ENCODE results near the gene APOBEC3A. TPM values are rescaled to one million over a fixed set of nuclear protein-coding genes. Genes with fewer than 3 reads are reported as not detected.
A peak's percentile ranks its signal among the peaks of the same experiment; 100 is the strongest.

The APOBEC3A gene
- total and polyA plus RNA-seq, 2 of the 13 experiments (the other 11 are each of a cell fraction or from before 2014, with no cell fraction given) = not detected

- TF ChIP-seq AKNA (CRISPR knock-in tag; IDR thresholded peaks at IDR 0.05; ENCODE audit: borderline replicate concordance) (no peak), ZNF788 (CRISPR knock-in tag; IDR thresholded peaks at IDR 0.05; ENCODE audit: borderline replicate concordance) (0 out of 2 replicates have a peak, but pooled peaks have one; percentile 31), ZNF556 (CRISPR knock-in tag; IDR thresholded peaks at IDR 0.05; ENCODE audit: borderline replicate concordance) (no peak), ZNF790 (CRISPR knock-in tag; IDR thresholded peaks at IDR 0.05; ENCODE audit: borderline replicate concordance) (no peak), MIER3 (CRISPR knock-in tag; IDR thresholded peaks at IDR 0.05; ENCODE audit: borderline replicate concordance) (no peak), SNAPC5 (CRISPR knock-in tag; IDR thresholded peaks at IDR 0.05; ENCODE audit: borderline replicate concordance) (no peak), NFE2L1 (CRISPR knock-in tag; IDR thresholded peaks at IDR 0.05; ENCODE audit: borderline replicate concordance) (no peak), ZBTB1 (CRISPR knock-in tag; IDR thresholded peaks at IDR 0.05; ENCODE audit: borderline replicate concordance) (no peak), BATF2 (CRISPR knock-in tag; IDR thresholded peaks at IDR 0.05) (no peak), ZNF512 (CRISPR knock-in tag; IDR thresholded peaks at IDR 0.05) (no peak), ATM (IDR thresholded peaks at IDR 0.05; ENCODE audit: borderline replicate concordance) (no peak), HNRNPK (IDR thresholded peaks at IDR 0.05; ENCODE audit: low read depth, low read length, poor library complexity, severe bottlenecking) (no peak), ZNF10 (CRISPR knock-in tag; IDR thresholded peaks at IDR 0.05; ENCODE audit: borderline replicate concordance, low read depth) (no peak), ZNF672 (CRISPR knock-in tag; IDR thresholded peaks at IDR 0.05) (no peak), ZNF503 (CRISPR knock-in tag; IDR thresholded peaks at IDR 0.05) (no peak), RBM39 (IDR thresholded peaks at IDR 0.05; ENCODE audit: low read depth, low read length, poor library complexity, severe bottlenecking) (no peak), DNMT1 (CRISPR knock-in tag; IDR thresholded peaks at IDR 0.05) (no peak), SIN3B (IDR thresholded peaks at IDR 0.05; ENCODE audit: low read length) (no peak), ZBTB20 (CRISPR knock-in tag; IDR thresholded peaks at IDR 0.05; ENCODE audit: borderline replicate concordance, low read depth) (no peak), MLLT10 (CRISPR knock-in tag; IDR thresholded peaks at IDR 0.05) (no peak), NFRKB (IDR thresholded peaks at IDR 0.05) (no peak)
Measured at GRCh38 chr22:38924347-38924952, 33.0 kb upstream of the APOBEC3A start (continued).
